DOHH2 (cell line): Measurements from ENCODE around the gene PDE8A.

Experiments
- H3F3A ChIP-seq: fragments of 200-600 bp; sonication (generic), shearing (Covaris generic); 2 replicates; pipeline ENCODE4 v1.6.0; 2016; ENCODE audit warnings: antibody characterized with exemption, mild to moderate bottlenecking; ENCODE audit not compliant: control insufficient read depth, insufficient read depth
- H3K27ac ChIP-seq: fragments of 200-600 bp; sonication (generic); 2 replicates; pipeline ENCODE4 v1.5.1; 2014; ENCODE audit warnings: low read depth, mild to moderate bottlenecking, low read length, moderate library complexity
- H3K27me3 ChIP-seq: fragments of 200-600 bp; sonication (generic); 2 replicates; pipeline ENCODE4 v1.6.1; 2014; ENCODE audit warnings: mild to moderate bottlenecking, low read length, mixed read lengths; ENCODE audit not compliant: control insufficient read depth
- H3K36me3 ChIP-seq: fragments of 200-600 bp; sonication (generic); 2 replicates; pipeline ENCODE4 v1.6.1; 2014; ENCODE audit warnings: mild to moderate bottlenecking, low read length, moderate library complexity, mixed read lengths; ENCODE audit not compliant: control insufficient read depth
- H3K4me1 ChIP-seq: fragments of 200-600 bp; sonication (generic); 2 replicates; pipeline ENCODE4 v1.6.1; 2014; ENCODE audit warnings: mild to moderate bottlenecking, low read length, mixed read lengths; ENCODE audit not compliant: control insufficient read depth
- H3K4me2 ChIP-seq: fragments of 200-600 bp; sonication (generic); 2 replicates; pipeline ENCODE4 v1.6.0; 2014; ENCODE audit warnings: mild to moderate bottlenecking, low read length, moderate library complexity
- H3K4me3 ChIP-seq: fragments of 200-600 bp; sonication (generic); 2 replicates; pipeline ENCODE4 v1.5.1; 2014; ENCODE audit warnings: mild to moderate bottlenecking, low read length, mixed read lengths
- H3K79me2 ChIP-seq: fragments of 200-600 bp; sonication (generic); 2 replicates; pipeline ENCODE4 v1.6.1; 2014; ENCODE audit warnings: mild to moderate bottlenecking, low read length, mixed read lengths; ENCODE audit not compliant: control insufficient read depth
- H3K9me2 ChIP-seq: fragments of 200-600 bp; sonication (generic); replicated peaks from 2 replicates; pipeline ENCODE4 v1.6.1; 2014; ENCODE audit warnings: mild to moderate bottlenecking, low read length, mixed read lengths; ENCODE audit not compliant: control insufficient read depth
- H3K9me3 ChIP-seq: fragments of 200-600 bp; sonication (generic); 2 replicates; pipeline ENCODE4 v1.6.1; 2014; ENCODE audit warnings: antibody characterized with exemption, low read length, mixed read lengths; ENCODE audit not compliant: control insufficient read depth, insufficient read depth
- H4K20me1 ChIP-seq: fragments of 200-600 bp; sonication (generic); 2 replicates; pipeline ENCODE4 v1.6.0; 2014; ENCODE audit warnings: low read depth, mild to moderate bottlenecking, antibody characterized with exemption, low read length, moderate library complexity; ENCODE audit not compliant: control insufficient read depth, insufficient read depth
- CTCF ChIP-seq: fragments of 200-600 bp; sonication (generic); IDR thresholded peaks from one replicate; pipeline ENCODE4 v1.5.1; 2014; ENCODE audit warnings: antibody characterized with exemption, mild to moderate bottlenecking, low read depth, low read length; ENCODE audit not compliant: poor library complexity, severe bottlenecking
- EZH2phosphoT487 ChIP-seq: fragments of 200-600 bp; sonication (generic); IDR thresholded peaks from 2 replicates; pipeline ENCODE4 v1.6.1; 2017; ENCODE audit warnings: borderline replicate concordance, mild to moderate bottlenecking, antibody characterized with exemption, low read length, moderate library complexity, mixed read lengths

The PDE8A gene

GRCh38 chr15:85128621-85129020 lies 147.0 kb downstream of the PDE8A start:
- no peaks in the 10 kb centered on the region for H3K36me3 ChIP-seq
- no peak overlapping the region for H3K4me3 ChIP-seq
- no peaks in the 10 kb centered on the region for H3K79me2 ChIP-seq
- no peaks in the 10 kb centered on the region for H3K4me1 ChIP-seq
- TF ChIP-seq EZH2phosphoT487 (no peak), CTCF (no peak)
- no peaks in the 10 kb centered on the region for H3K9me3 ChIP-seq
- no peak overlapping the region for H3K27ac ChIP-seq
- no peaks in the 10 kb centered on the region for H4K20me1 ChIP-seq
- H3F3A ChIP-seq = no peaks in the 10 kb centered on the region
- no peaks in the 10 kb centered on the region for H3K27me3 ChIP-seq
- H3K4me2 ChIP-seq = no peak overlapping the region
- no peaks in the 10 kb centered on the region for H3K9me2 ChIP-seq

GRCh38 chr15:85129881-85130280 lies 148.2 kb downstream of the PDE8A start:
- Histone ChIP-seq H3K27me3 (no peaks in the 10 kb centered on the region), H3K9me3 (no peaks in the 10 kb centered on the region), H3K36me3 (no peaks in the 10 kb centered on the region), H3K4me1 (no peaks in the 10 kb centered on the region), H3K27ac (no peak overlapping the region), H3K4me2 (no peak overlapping the region), H4K20me1 (no peaks in the 10 kb centered on the region), H3F3A (no peaks in the 10 kb centered on the region), H3K4me3 (no peak overlapping the region), H3K79me2 (no peaks in the 10 kb centered on the region), H3K9me2 (no peaks in the 10 kb centered on the region)
- TF ChIP-seq CTCF = no peak
- no peak for TF ChIP-seq EZH2phosphoT487

- Histone ChIP-seq H3K4me1 (no peaks in the 10 kb centered on the region), H4K20me1 (no peaks in the 10 kb centered on the region), H3K27ac (no peak overlapping the region), H3K9me3 (no peaks in the 10 kb centered on the region), H3F3A (no peaks in the 10 kb centered on the region), H3K27me3 (no peaks in the 10 kb centered on the region), H3K36me3 (no peaks in the 10 kb centered on the region), H3K79me2 (no peaks in the 10 kb centered on the region), H3K4me3 (no peak overlapping the region), H3K9me2 (no peaks in the 10 kb centered on the region), H3K4me2 (no peak overlapping the region)
- TF ChIP-seq EZH2phosphoT487 = no peak
- no peak for TF ChIP-seq CTCF
Observed at GRCh38 chr15:85131915-85132314, 150.3 kb downstream of the PDE8A start.

- H3K36me3 ChIP-seq = peaks cover 5% of the 10 kb centered on the region; the same call in 1 of the 2 replicates
- no peaks in the 10 kb centered on the region for H3K79me2 ChIP-seq
- H3K9me2 ChIP-seq = no peaks in the 10 kb centered on the region
- no peak overlapping the region for H3K27ac ChIP-seq
- no peaks in the 10 kb centered on the region for H3K4me1 ChIP-seq
- no peak overlapping the region for H3K4me3 ChIP-seq
- H3F3A ChIP-seq = no peaks in the 10 kb centered on the region
- H4K20me1 ChIP-seq = no peaks in the 10 kb centered on the region
- no peaks in the 10 kb centered on the region for H3K9me3 ChIP-seq
- no peak overlapping the region for H3K4me2 ChIP-seq
- H3K27me3 ChIP-seq = no peaks in the 10 kb centered on the region
- TF ChIP-seq CTCF (no peak), EZH2phosphoT487 (no peak)
Observed at GRCh38 chr15:85133709-85134108, 152.1 kb downstream of the PDE8A start.
